Breast epithelium (tissue), 3 donors: ENCODE results near the gene C6orf47.
A peak's percentile ranks its signal among the peaks of the same experiment; 100 is the strongest.

Experiments used
- POLR2A ChIP-seq: fragments of 450-650 bp; IDR thresholded peaks from one replicate; pipeline ENCODE4 v1.6.1; 2016; ENCODE audit warnings: antibody characterized with exemption, mild to moderate bottlenecking, moderate library complexity
- POLR2AphosphoS5 ChIP-seq, 3 donors: sonication (generic); formaldehyde crosslinking; IDR thresholded peaks; one replicate each; pipeline ENCODE4 v1.6.1; 2017; ENCODE audit warnings: antibody characterized with exemption in 3 of 3
- TF ChIP-seq, protein P1 (sequence below), 3 donors: fragments of 450-650 bp; IDR thresholded peaks; one replicate each; pipeline ENCODE4 v1.5.1; 2016 to 2017; ENCODE audit warnings: antibody characterized with exemption in 3 of 3, mild to moderate bottlenecking in 3 of 3, moderate library complexity in 3 of 3

DNA sequence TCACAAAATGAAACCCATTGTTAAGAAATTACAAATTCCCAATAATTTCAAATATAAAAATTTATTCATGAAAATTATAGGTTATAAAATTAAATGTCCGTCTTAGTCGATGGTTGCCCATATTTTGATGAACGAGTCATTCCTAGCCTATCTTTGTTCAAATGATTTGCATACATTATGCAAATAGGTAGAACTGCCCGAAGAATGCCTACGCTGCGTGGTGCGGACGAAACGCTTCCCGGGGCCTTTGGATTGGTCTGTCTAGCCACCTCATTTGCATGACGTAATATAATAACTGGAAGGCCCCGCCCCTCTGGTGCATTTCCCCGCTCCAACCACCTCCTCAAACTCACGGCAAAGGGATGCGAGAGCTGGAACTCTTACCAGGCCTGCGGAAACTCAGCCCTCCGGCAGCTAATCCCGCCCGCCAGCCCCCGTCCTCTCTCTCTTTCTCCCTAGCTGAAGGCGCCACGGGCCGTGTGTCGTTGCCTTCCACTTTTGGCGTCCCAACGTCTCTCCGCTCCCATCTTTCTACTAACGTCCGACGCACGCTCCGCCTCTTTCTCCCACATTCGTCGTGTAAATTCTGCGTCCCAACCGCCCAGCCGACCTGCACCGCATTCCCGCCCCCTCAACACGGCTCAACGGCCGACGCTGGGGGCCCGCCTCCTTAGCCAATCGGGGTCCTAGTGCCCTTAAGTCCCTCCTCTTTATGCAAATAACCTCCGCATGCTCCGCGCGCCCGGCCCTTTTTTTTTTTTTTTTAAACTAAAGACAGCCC, 40.6 kb downstream of the C6orf47 start:
- TF ChIP-seq, protein P1, sequence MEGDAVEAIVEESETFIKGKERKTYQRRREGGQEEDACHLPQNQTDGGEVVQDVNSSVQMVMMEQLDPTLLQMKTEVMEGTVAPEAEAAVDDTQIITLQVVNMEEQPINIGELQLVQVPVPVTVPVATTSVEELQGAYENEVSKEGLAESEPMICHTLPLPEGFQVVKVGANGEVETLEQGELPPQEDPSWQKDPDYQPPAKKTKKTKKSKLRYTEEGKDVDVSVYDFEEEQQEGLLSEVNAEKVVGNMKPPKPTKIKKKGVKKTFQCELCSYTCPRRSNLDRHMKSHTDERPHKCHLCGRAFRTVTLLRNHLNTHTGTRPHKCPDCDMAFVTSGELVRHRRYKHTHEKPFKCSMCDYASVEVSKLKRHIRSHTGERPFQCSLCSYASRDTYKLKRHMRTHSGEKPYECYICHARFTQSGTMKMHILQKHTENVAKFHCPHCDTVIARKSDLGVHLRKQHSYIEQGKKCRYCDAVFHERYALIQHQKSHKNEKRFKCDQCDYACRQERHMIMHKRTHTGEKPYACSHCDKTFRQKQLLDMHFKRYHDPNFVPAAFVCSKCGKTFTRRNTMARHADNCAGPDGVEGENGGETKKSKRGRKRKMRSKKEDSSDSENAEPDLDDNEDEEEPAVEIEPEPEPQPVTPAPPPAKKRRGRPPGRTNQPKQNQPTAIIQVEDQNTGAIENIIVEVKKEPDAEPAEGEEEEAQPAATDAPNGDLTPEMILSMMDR (IDR thresholded peaks at IDR 0.05): no peak
- TF ChIP-seq POLR2A (peak; percentile 96), POLR2AphosphoS5 (IDR thresholded peaks at IDR 0.05) (peak; percentile 95 to 98 (median 97))
